Astrocyte (in vitro differentiated cells and primary cell): ENCODE measurements around the gene ADRA2A.

Experiments
- EZH2 ChIP-seq: IDR thresholded peaks from 2 replicates; pipeline ENCODE4 v1.6.1; 2012; ENCODE audit warnings: mild to moderate bottlenecking, low read length, inconsistent platforms; ENCODE audit not compliant: insufficient read depth
- TF ChIP-seq, protein P1 (sequence below): IDR thresholded peaks from 2 replicates; pipeline ENCODE4 v1.5.1; 2011; ENCODE audit warnings: low read depth, mild to moderate bottlenecking, inconsistent platforms, low read length, moderate library complexity; ENCODE audit not compliant: insufficient read depth

DNA sequence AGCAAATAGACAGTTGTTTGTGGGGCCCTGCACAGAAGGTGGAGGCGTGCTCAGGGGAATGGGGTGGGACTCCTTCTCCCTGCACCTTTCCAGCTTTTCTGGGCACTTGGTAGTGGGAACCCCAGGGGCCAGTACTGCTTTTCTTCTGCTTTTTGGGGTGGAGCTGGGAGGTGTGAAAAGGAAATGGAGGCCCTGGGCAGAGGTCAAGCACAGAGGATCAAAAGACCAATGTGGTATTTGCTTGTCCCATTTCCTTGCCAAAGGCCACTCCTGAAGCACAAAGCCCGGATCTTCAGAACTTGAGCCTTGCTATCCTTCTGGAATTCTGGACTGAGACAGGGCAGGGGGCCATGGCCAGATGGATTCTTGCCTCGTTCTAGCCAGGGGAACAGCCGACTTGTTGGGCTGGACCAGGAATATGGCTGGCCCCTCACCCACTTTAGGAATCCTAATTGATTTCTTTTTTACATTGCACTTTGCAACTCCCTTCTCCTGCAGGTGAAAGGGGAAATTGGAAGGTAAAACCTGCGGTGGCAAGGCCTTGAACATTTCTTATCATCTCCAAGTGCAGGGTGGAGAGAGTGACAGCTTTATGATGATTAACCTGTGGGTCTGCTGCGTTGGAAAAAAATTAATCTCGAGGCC, 26.5 kb downstream of the ADRA2A start:
- TF ChIP-seq, protein P1, sequence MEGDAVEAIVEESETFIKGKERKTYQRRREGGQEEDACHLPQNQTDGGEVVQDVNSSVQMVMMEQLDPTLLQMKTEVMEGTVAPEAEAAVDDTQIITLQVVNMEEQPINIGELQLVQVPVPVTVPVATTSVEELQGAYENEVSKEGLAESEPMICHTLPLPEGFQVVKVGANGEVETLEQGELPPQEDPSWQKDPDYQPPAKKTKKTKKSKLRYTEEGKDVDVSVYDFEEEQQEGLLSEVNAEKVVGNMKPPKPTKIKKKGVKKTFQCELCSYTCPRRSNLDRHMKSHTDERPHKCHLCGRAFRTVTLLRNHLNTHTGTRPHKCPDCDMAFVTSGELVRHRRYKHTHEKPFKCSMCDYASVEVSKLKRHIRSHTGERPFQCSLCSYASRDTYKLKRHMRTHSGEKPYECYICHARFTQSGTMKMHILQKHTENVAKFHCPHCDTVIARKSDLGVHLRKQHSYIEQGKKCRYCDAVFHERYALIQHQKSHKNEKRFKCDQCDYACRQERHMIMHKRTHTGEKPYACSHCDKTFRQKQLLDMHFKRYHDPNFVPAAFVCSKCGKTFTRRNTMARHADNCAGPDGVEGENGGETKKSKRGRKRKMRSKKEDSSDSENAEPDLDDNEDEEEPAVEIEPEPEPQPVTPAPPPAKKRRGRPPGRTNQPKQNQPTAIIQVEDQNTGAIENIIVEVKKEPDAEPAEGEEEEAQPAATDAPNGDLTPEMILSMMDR: no peak
- TF ChIP-seq EZH2: no peak
